ENCODE data around the gene FADS2.

DNA sequence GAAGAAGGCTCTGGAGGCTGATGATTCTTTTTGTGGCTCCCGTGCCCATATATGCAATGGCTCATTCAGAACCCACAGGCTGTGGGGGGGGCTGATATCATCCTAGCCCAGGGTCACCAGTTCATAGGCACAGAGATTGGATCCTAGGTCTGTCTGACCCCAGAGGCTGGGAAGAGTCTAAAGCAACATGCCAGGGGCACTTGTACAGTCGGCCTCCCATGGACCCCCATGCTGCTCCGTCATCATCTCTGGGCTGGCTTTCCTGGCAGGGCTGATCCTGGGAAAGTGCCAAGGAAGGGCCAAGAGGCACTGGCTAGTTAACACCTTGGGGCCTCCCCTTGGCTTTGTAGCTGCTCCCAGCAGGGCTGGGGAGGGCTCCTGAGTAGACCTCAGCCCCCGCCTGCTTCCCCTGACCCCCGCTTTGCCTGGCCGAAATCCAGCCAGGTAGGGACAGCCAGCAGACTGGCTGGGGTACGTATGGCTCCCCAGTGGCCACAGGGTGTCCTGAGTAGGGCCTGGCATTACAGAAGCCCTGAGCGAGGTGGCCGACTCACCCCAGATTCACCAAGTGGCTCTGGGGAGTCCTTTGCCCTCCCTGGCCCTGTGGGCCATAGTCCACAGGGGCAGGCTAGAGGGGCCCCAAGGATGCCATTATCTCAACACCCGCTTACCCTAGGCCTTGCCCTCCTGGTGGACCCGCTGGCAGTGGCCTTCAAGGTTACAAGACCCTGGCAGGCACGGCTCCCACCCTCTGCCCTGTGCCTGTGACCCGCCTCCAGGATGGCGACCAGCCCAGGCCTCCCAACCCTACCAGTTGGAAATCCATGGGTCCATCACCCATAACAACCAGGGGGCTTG is 40.7 kb downstream of the FADS2 start:
- no peak for TF ChIP-seq CTCF (conservative IDR thresholded peaks at IDR 0.05; ENCODE audit: low read length)
- no peak for TF ChIP-seq EZH2phosphoT487 (IDR thresholded peaks at IDR 0.05; ENCODE audit: borderline replicate concordance, low read depth, low read length)

Data from OCI-LY7 (cell line).